Bronchial epithelial cell (primary cell): ENCODE measurements around the gene EFCAB8. TPM values are rescaled to one million over a fixed set of nuclear protein-coding genes. Genes with fewer than 3 reads are reported as not detected.
"Not testable (repeated sequence)": the region's sequence is repeated elsewhere in the genome, so short reads cannot be mapped to it uniquely, and the experiment has no call there.

Experiments
- DNase-seq: peaks from one replicate; pipeline ENCODE4 v3.0.0-alpha.2; 2010; ENCODE audit warnings: low read depth
- FAIRE-seq: peaks from 2 replicates; lab custom pipeline; 2011; peaks lifted over from hg19 to GRCh38; lab: Jason Lieb, UNC
- H3K27me3 ChIP-seq: 2 replicates; pipeline ENCODE4 v1.5.1; 2011; ENCODE audit warnings: low read length; ENCODE audit not compliant: control insufficient read depth, insufficient read depth
- H3K36me3 ChIP-seq: 2 replicates; pipeline ENCODE4 v1.5.1; 2011; ENCODE audit warnings: low read length; ENCODE audit not compliant: control insufficient read depth, insufficient read depth
- H3K4me3 ChIP-seq: 2 replicates; pipeline ENCODE4 v1.5.1; 2011; ENCODE audit warnings: mild to moderate bottlenecking, low read depth, low read length, control low read depth
- CTCF ChIP-seq: IDR thresholded peaks from 2 replicates; pipeline ENCODE4 v1.5.1; 2011; ENCODE audit warnings: mild to moderate bottlenecking, moderate library complexity, low read length, control low read depth, inconsistent platforms; ENCODE audit not compliant: insufficient read depth, severe bottlenecking
- total RNA-seq: library from RNA; depleted of rRNA; stranded (reverse); fragments of >200 nt; gene quantifications from 2 replicates; pipeline ENCODE4 v1.2.1, GENCODE V29; 2014

EFCAB8 gene
- total RNA-seq, 1 donor from 2014 or later = under 0.01 TPM

GRCh38 chr20:32902456-32903420, 44.0 kb downstream of the EFCAB8 start:
- Histone ChIP-seq H3K4me3 (no peak overlapping the region), H3K27me3 (no peaks in the 10 kb centered on the region), H3K36me3 (no peaks in the 10 kb centered on the region)
- DNase-seq = peak; percentile 20
- TF ChIP-seq CTCF = peak; percentile 92
- no peak for FAIRE-seq

GRCh38 chr20:32903666-32904175, 45.0 kb downstream of the EFCAB8 start:
- no peak for TF ChIP-seq CTCF
- DNase-seq = no peak
- Histone ChIP-seq H3K4me3 (no peak overlapping the region), H3K27me3 (no peaks in the 10 kb centered on the region), H3K36me3 (no peaks in the 10 kb centered on the region)
- no peak for FAIRE-seq

GRCh38 chr20:32904678-32905077, 46.0 kb downstream of the EFCAB8 start:
- not testable (repeated sequence) for H3K36me3 ChIP-seq, H3K4me3 ChIP-seq, FAIRE-seq, DNase-seq, H3K27me3 ChIP-seq

DNA sequence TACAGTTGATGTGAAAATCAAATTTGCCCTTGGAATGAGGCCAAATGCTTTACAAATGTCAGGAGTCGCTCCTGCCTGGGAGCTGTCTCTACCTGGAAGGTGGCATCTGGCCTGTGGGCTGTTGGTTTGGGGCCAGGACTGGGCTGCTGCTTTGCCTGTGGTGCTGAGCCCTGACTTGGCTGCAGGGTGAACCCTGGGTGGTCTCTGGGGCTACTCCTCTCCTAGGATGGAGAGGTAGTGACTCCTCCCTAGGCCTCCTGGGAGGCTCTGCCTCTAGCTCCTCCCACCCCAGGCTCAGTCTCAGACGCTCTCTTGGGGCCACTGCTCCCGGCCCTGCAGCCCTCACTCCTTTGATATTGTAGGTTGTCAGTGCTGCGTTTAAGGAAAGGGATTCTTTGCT, 47.5 kb downstream of the EFCAB8 start:
- Histone ChIP-seq H3K4me3 (no peak overlapping the region), H3K36me3 (no peaks in the 10 kb centered on the region), H3K27me3 (no peaks in the 10 kb centered on the region)
- DNase-seq (no peak), FAIRE-seq (no peak)
- no peak for TF ChIP-seq CTCF

DNA sequence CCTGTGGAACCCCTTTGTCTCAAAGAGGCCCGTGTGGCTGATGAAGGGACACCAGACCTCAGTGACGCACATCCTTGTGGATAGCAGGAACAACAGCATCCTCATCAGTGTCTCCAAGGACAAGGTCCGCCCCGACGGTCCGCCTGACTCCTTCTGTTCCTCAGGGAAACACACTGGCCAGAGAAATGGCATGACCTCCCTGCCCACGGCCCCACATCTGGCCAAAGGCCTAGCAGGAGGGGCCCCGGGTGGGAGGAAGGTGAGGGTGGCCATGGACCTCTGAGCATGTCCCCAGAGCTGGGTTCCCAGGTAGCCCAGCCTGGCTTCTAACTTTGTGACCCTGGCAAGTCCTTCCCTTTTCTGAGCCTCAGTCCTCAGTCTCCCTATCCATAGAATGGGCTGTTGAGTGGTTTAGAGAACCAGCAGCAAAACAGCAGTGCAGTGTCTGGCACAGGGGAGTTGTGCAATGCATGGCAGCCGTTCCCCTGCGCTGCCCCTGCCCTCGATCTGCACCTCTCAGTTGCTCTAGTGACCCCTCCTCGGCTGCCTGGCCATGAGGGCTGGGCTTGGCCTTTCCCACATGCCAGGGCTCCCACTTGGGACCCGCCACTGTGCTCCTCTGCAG, 48.3 kb downstream of the EFCAB8 start:
- no peaks in the 10 kb centered on the region for H3K27me3 ChIP-seq

More for the DNA sequence above, 48.3 kb downstream of the EFCAB8 start:
- FAIRE-seq = peak; percentile 23
- Histone ChIP-seq H3K4me3 (no peak overlapping the region), H3K36me3 (no peaks in the 10 kb centered on the region)
- no peak for DNase-seq
- TF ChIP-seq CTCF = no peak
